GM19438 (cell line): ENCODE measurements around the gene OTX2.

Experiments used
- ATAC-seq: cut with Tn5 transposase; IDR thresholded peaks from one replicate; pipeline ENCODE4 v1.9.1; 2021; ENCODE audit warnings: low read depth; ENCODE audit not compliant: unreplicated experiment

The OTX2 gene

GRCh38 chr14:56812364-56813141, 2.3 kb upstream of the OTX2 start:
- ATAC-seq = no peak

- no peak for ATAC-seq
These were observed 1.5 kb upstream of the OTX2 start for GRCh38 chr14:56811593-56812363.

DNA sequence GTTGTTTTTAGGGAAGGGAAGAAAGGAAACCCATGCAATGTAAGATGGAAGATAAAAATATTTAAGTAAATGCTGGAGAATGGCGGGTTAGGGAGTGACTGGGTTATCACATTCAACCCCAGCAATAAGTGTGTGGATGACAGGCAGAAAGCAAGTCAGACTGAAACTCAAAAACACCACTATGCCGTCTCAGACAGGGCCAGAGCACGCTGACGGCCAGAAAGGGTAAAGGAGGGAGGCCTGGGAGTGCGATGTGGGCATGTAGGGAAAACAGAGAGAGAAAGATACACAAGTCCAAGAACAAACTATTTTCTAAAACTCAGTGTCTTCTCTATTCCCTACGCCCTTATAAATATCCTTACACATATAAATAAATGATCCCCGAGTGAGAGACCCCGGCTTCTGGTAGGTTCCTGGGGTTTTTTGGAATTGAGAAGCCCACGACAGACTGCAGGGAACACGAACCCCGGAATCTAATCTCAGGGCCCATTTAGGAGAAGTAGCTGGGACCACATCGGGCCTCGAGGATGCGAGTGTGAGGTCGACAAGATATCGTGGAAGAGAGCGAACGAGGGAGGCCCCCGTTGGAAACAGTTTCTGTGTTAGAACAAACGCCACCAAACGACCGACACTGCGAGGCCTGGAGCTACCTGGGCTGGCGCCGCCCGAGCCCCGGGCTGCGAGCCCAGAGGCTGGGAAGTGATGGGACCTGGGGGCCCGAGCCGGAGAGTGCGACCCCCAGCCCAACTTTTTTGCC, 735 bp upstream of the OTX2 start:
- no peak for ATAC-seq

GRCh38 chr14:56809270-56810146, 771 bp downstream of the OTX2 start:
- no peak for ATAC-seq

- no peak for ATAC-seq
These were observed 1.7 kb downstream of the OTX2 start for GRCh38 chr14:56808383-56809269.

GRCh38 chr14:56808110-56808382, 2.2 kb downstream of the OTX2 start:
- no peak for ATAC-seq

DNA sequence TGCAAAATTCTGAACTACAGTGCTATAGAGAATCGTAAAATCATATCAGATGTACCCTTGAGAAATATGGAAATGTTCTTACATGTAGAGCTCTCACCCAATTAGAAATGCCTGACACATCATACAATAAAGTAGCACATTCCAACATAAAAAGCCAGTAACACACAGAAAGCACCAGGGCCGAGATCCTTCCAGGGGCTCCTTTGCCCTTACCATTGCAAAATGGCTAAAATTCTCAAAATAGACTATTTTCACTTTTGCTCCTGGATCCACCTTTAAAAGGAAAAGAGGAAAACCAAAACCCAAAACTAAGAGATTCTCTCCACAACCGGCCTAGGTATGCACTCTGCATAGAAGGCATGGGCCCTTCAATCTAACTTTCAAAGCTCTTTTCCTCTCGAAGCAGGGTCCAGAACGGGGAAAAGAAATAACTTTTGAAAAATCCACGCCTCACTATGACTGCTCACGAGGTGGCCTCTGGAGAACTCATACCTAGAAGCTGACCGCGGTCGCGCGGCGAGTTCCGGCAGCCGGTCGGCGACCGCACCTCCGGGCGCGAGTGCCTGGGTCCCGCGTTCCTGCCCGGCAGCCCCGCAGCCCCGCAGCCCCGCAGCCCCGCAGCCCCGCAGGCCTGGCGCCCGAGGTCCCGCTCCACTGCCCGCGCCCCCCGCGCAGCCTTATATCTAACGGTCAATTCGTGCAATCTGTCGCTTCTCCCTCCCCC, 2.7 kb downstream of the OTX2 start:
- ATAC-seq = no peak

GRCh38 chr14:56806760-56807159, 3.5 kb downstream of the OTX2 start:
- ATAC-seq = no peak

- no peak for ATAC-seq
These were observed 4.1 kb downstream of the OTX2 start for GRCh38 chr14:56805992-56806727.

GRCh38 chr14:56805201-56805991, 4.9 kb downstream of the OTX2 start:
- no peak for ATAC-seq

GRCh38 chr14:56803816-56804535, 6.3 kb downstream of the OTX2 start:
- ATAC-seq = no peak

- no peak for ATAC-seq
These were observed 8.4 kb downstream of the OTX2 start for GRCh38 chr14:56801920-56802319.

DNA sequence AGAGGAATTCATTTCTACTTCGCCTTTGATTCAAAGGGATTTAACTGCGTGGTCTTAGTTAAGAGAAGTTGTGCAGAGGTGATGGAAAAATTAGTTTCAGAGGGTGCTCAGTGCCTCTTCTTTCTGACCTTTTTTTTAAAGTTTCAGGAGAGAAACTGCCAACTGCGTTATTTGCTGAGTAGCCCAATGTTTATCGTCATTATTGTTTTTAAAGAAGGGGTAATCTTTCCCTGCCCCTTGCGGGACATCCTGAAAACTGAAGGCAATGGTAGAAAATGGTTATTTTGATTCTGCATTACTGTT, 11.0 kb downstream of the OTX2 start:
- no peak for ATAC-seq

DNA sequence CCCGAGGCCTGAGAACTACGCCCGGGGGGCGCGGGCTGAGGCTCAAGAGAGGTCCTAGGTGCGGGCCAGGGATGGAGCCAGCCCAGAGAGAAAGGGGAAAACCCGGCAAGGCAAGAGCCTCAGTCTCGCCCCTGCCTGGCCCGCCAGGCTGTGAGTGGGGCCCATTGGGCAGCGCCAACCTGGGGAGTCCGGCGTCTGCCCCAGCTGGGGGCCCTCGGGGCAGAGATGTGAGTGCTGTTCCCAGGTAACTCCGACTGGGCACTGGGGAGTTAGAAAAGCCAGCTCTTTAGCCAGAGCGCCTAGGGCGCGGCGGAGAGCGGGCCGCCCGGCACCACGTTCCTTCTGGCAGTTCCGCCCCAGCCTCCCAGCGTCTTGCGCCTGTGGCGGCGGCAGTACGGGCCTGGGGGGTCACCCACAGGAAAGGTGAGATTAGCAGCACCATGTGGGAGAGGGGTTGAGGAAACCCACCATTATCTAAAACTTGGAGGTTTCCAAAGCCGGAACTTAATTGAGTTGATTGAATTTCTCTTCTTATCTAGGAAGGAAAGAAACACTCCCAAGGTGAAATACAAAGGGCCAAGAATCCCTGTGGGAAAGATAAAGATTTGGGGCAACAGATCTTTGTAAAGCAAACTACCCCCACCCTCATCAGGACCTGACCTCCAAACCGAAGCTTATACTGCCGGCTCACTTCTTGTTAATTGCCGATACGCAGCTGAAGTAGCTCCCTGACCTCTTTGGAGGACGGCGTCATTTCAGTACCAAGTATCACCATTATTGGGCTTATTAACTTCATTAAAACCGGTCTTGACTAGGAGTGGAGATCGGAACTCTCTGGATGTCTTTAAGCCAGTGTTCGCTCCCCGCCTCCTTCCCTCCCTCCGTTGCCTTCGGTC, 11.6 kb downstream of the OTX2 start:
- ATAC-seq = no peak

GRCh38 chr14:56797569-56798446, 12.5 kb downstream of the OTX2 start:
- ATAC-seq = no peak
